Aorta (tissue), 5 donors: ENCODE results near the gene BIRC2. TPM values are rescaled to one million over a fixed set of nuclear protein-coding genes. Genes with fewer than 3 reads are reported as not detected.

Experiments used
- ATAC-seq: fragments of 200-7000 bp; cut with Tn5 transposase; one replicate; pipeline ENCODE4 v1.9.1; 2022; ENCODE audit warnings: moderate library complexity; ENCODE audit not compliant: low FRiP score
- DNase-seq, 2 donors: peaks; one replicate each; pipeline ENCODE4 v3.0.0-alpha.2; 2020
- H3K27ac ChIP-seq, 2 donors: one replicate each; pipeline ENCODE4 v1.5.1; 2013; ENCODE audit warnings: low read length in 2 of 2, mild to moderate bottlenecking in 2 of 2, moderate library complexity in 2 of 2, control low read depth in 1 of 2, inconsistent platforms in 1 of 2, low read depth in 1 of 2
- H3K27me3 ChIP-seq, 2 donors: one replicate each; pipeline ENCODE4 v1.6.1; 2013; ENCODE audit warnings: control low read depth in 1 of 2, low read length in 1 of 2, mild to moderate bottlenecking in 1 of 2, moderate library complexity in 1 of 2; ENCODE audit not compliant: insufficient read depth in 2 of 2, control insufficient read depth in 1 of 2
- H3K36me3 ChIP-seq, 2 donors: one replicate each; pipeline ENCODE4 v1.6.1; 2013; ENCODE audit warnings: control low read depth in 1 of 2, low read length in 1 of 2, mild to moderate bottlenecking in 1 of 2; ENCODE audit not compliant: insufficient read depth in 2 of 2, control insufficient read depth in 1 of 2
- H3K4me1 ChIP-seq, 2 donors: one replicate each; pipeline ENCODE4 v1.6.1; 2013; ENCODE audit warnings: low read length in 2 of 2, control low read depth in 1 of 2, mild to moderate bottlenecking in 1 of 2, moderate library complexity in 1 of 2; ENCODE audit not compliant: insufficient read depth in 2 of 2, control insufficient read depth in 1 of 2
- H3K4me3 ChIP-seq, 2 donors: one replicate each; pipeline ENCODE4 v1.5.1; 2013; ENCODE audit warnings: low read length in 2 of 2, control low read depth in 1 of 2, mild to moderate bottlenecking in 1 of 2
- H3K9me3 ChIP-seq: one replicate; pipeline ENCODE4 v1.6.1; 2013; ENCODE audit warnings: mild to moderate bottlenecking, low read length; ENCODE audit not compliant: control insufficient read depth
- WGBS, 2 donors: extraction: QIAGEN DNeasy Blood & Tissue Kit; methylation state at CpG; one replicate each; pipeline ENCODE4 v1.1.7; 2013; 5-methylcytosine and 5-hydroxymethylcytosine counted together
- intact Hi-C, 2 donors: fragments of 100-400 bp; cut with DNase I; formaldehyde crosslinking; loops; one replicate each; pipeline versions ENCODE4 v1.14.2 to v1.15.0; 2022
- polyA plus RNA-seq, 2 donors: library from polyadenylated mRNA; stranded (reverse); fragments of 200-250 nt; gene quantifications; one replicate each; pipeline ENCODE4 v1.2.3, GENCODE V29; 2013
- total RNA-seq, 2 donors: library from RNA; stranded (reverse); fragmentation: NEBNext Ultra II Directional; extraction: Animal tissue kit (Norgen Biotek cat#: 25700); gene quantifications; one replicate each; pipeline ENCODE4 v1.2.1, GENCODE V29; 2021
- donor health status: healthy with polysubstance abuse.
- donor health status: Bipolar disorder and iron deficiency.
- donor health status: DM: no; HTN: no; CAD: no.
- donor health status: DM: no; HTN: no; CAD: no.
- donor health status: DM: yes; HTN: yes; CAD: no.

The BIRC2 gene
- total and polyA plus RNA-seq, 4 donors, result 18.4 to 51.2 (median 31.8) TPM

- Histone ChIP-seq H3K4me1 (no peaks in the 10 kb centered on the region), H3K36me3 (peaks cover 0 to 3% of the 10 kb centered on the region in 2 donors)
- WGBS, 2 donors, result 93 to 94% methylated on average over 8 of the region's 8 CpGs
Measured at GRCh38 chr11:102387043-102387781, 40.2 kb downstream of the BIRC2 start.

GRCh38 chr11:102389253-102389652 lies 42.2 kb downstream of the BIRC2 start:
- H3K36me3 ChIP-seq, result peaks cover 0 to 5% of the 10 kb centered on the region in 2 donors
- intact Hi-C loops, result no loop called here
- no peaks in the 10 kb centered on the region for H3K4me1 ChIP-seq
- no peaks in the 10 kb centered on the region for H3K9me3 ChIP-seq
- 95 to 96% methylated on average over 4 of the region's 4 CpGs for WGBS, 2 donors
- ATAC-seq, result no peak
- no peak overlapping the region for H3K27ac ChIP-seq
- no peaks in the 10 kb centered on the region for H3K27me3 ChIP-seq
- no peak overlapping the region for H3K4me3 ChIP-seq
- no peak for DNase-seq

More at GRCh38 chr11:102387043-102387781, 40.2 kb downstream of the BIRC2 start:
- ATAC-seq (no peak), DNase-seq (no peak)
- H3K27ac ChIP-seq, result no peak overlapping the region
- no peaks in the 10 kb centered on the region for H3K9me3 ChIP-seq
- intact Hi-C loops, result no loop called here
- H3K4me3 ChIP-seq, result no peak overlapping the region
- H3K27me3 ChIP-seq, result no peaks in the 10 kb centered on the region

GRCh38 chr11:102390667-102391465 lies 43.9 kb downstream of the BIRC2 start:
- 74% methylated on average over 12 of the region's 12 CpGs for WGBS, 2 donors
- peaks cover 0 to 5% of the 10 kb centered on the region in 2 donors for H3K36me3 ChIP-seq
- H3K27me3 ChIP-seq, result no peaks in the 10 kb centered on the region
- intact Hi-C loops, result loop anchor here (2.0 to 5.0 kb wide), 2 partner anchors 104 to 106 kb away; no protein-coding TSS in a partner anchor
- H3K27ac ChIP-seq, result no peak overlapping the region
- no peaks in the 10 kb centered on the region for H3K4me1 ChIP-seq
- no peaks in the 10 kb centered on the region for H3K9me3 ChIP-seq
- peak; percentile 75 for ATAC-seq
- peak; percentile 74 to 78 for DNase-seq
- H3K4me3 ChIP-seq, result no peak overlapping the region

GRCh38 chr11:102391549-102392237 lies 44.7 kb downstream of the BIRC2 start:
- no peaks in the 10 kb centered on the region for H3K9me3 ChIP-seq
- H3K27me3 ChIP-seq, result no peaks in the 10 kb centered on the region
- no peak overlapping the region for H3K27ac ChIP-seq
- intact Hi-C loops, result loop anchor here (2.0 to 5.0 kb wide), 2 partner anchors 103 to 106 kb away; no protein-coding TSS in a partner anchor
- no peaks in the 10 kb centered on the region for H3K4me1 ChIP-seq
- ATAC-seq, result peak; percentile 37
- no peak overlapping the region for H3K4me3 ChIP-seq
- DNase-seq, result no peak
- peaks cover 0 to 5% of the 10 kb centered on the region in 2 donors for H3K36me3 ChIP-seq
- 93 to 95% methylated on average over 4 of the region's 4 CpGs for WGBS, 2 donors

GRCh38 chr11:102393272-102393730 lies 46.3 kb downstream of the BIRC2 start:
- Histone ChIP-seq H3K27me3 (no peaks in the 10 kb centered on the region), H3K4me3 (no peak overlapping the region), H3K27ac (no peak overlapping the region), H3K9me3 (no peaks in the 10 kb centered on the region), H3K36me3 (peaks cover 0 to 5% of the 10 kb centered on the region in 2 donors), H3K4me1 (no peaks in the 10 kb centered on the region)
- intact Hi-C loops, result loop anchor here in 1 of 2 donors (5.0 kb wide), 1 partner anchor 104 kb away; no protein-coding TSS in a partner anchor
- WGBS, 2 donors, result 94 to 97% methylated on average over 2 of the region's 2 CpGs
- ATAC-seq, result no peak
- no peak for DNase-seq

- Histone ChIP-seq H3K36me3 (peaks cover 0 to 7% of the 10 kb centered on the region in 2 donors), H3K9me3 (no peaks in the 10 kb centered on the region), H3K4me1 (no peaks in the 10 kb centered on the region), H3K4me3 (no peak overlapping the region), H3K27ac (no peak overlapping the region), H3K27me3 (no peaks in the 10 kb centered on the region)
- WGBS, 2 donors, result 83 to 89% methylated on average over 6 of the region's 6 CpGs
- intact Hi-C loops, result no loop called here
- DNase-seq (no peak), ATAC-seq (no peak)
Measured at GRCh38 chr11:102395720-102396393, 48.8 kb downstream of the BIRC2 start.

GRCh38 chr11:102396708-102397563 lies 49.9 kb downstream of the BIRC2 start:
- Histone ChIP-seq H3K36me3 (peaks cover 0 to 7% of the 10 kb centered on the region in 2 donors), H3K27me3 (no peaks in the 10 kb centered on the region), H3K27ac (no peak overlapping the region), H3K9me3 (no peaks in the 10 kb centered on the region), H3K4me3 (no peak overlapping the region), H3K4me1 (no peaks in the 10 kb centered on the region)
- DNase-seq (no peak), ATAC-seq (no peak)
- intact Hi-C loops, result no loop called here
- WGBS, 2 donors, result 85 to 86% methylated on average over 4 of the region's 4 CpGs
